HG03439 (cell line): Measurements from ENCODE around the gene RXRG.

ENCODE experiments used
- ATAC-seq: cut with Tn5 transposase; IDR thresholded peaks from one replicate; pipeline ENCODE4 v1.9.1; 2021; ENCODE audit warnings: mild to moderate bottlenecking, moderate library complexity; ENCODE audit not compliant: unreplicated experiment

The RXRG gene

DNA sequence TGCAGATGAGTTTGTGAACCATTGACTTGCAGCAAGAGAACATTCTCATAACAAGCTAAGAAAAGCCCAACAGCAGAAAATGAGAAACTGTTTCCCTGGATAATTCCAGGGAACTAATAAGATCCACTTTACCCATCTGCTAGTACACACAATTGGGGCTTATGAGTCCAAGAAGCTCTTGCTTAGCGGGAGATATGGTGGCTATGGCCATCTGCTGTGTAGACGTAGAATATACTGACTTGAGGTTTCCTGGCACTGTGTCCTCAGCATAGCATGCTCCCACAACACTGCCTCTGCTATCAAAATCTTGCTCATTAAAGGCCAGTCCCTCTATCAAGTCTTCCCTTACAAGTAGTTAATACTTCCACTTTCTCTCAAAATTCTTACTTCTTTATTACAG is 6.8 kb upstream of the RXRG start:
- ATAC-seq: no peak

DNA sequence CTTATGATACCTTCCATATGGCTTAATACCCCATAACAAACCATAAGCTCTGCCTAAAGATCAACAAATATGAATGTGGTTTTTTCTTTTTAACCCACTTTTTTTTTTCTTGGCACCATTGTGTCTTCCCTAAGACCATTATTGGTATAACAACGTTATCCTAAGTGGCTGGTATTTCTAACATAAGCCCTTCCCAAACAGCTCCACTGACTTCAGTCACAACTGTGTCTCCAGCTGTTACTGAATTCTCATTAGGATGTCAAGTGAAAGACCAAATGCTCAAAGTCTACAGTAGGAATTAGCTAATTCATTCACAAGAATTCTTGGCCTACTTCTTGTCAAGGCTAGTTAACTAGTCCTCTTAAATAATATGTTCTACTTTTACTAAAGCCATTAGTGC is 4.2 kb upstream of the RXRG start:
- no peak for ATAC-seq

DNA sequence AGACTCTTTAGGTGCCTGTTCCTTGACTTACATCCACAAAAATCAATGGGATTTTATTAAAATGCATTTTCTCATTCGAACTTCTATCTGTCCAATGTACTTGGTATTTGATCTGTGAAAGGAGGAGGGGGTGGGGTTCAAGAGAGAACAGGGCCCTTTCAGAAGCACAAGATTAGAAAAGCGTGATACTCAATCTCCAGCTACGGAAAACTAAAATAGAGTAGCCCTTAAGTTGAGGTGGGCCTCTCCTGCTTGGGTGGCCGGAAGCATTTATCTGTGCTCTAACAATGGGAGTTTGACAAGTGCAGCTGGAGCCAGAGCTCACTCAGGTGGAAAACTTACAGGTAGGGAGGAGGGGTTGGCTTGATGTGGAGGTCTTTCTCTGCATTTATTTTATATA is 462 bp upstream of the RXRG start:
- no peak for ATAC-seq

- no peak for ATAC-seq
Measured at GRCh38 chr1:165443539-165444311, 1.2 kb downstream of the RXRG start.

DNA sequence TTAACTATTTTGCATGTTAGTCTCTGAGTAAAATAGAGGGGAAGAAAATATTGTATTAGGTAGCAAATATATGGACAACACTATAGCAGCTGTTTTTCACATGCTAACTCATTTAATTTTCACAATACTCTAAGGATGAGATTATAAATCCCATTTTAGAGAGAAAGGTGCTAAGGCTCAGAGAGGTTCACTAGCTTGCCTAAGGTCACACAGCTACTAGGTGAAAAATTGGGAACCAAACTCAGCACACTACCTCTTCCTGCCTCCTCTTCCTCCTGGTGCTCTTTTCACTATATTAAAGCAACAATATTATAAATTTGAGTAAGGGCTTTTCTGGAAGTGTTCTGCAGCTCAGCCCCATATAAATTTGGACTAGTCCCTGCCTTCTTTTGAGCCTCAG is 2.3 kb downstream of the RXRG start:
- no peak for ATAC-seq

- ATAC-seq: no peak
Measured at GRCh38 chr1:165442053-165442452, 2.9 kb downstream of the RXRG start.

- no peak for ATAC-seq
Measured at GRCh38 chr1:165441166-165441880, 3.6 kb downstream of the RXRG start.

GRCh38 chr1:165439330-165439729 is 5.6 kb downstream of the RXRG start:
- ATAC-seq: no peak

DNA sequence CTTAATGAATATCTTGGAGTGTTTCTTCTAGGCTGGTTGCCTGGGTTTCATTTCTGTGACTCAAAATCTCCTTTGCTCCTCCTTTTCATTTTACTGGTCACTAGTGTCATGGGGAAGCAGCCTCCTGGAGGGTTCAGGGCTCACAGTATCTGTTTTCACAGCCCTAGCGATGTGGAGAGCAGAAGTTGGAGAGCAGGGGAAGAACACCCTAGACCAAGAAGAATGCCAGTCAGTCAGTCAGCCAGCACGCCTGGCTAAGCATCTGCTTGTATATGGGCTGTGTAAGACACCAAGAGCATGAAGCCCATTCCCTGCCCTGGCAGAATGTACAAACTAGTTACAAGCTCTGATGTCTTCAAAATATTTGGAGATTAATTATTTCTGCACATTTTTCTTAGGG is 7.9 kb downstream of the RXRG start:
- ATAC-seq: no peak

DNA sequence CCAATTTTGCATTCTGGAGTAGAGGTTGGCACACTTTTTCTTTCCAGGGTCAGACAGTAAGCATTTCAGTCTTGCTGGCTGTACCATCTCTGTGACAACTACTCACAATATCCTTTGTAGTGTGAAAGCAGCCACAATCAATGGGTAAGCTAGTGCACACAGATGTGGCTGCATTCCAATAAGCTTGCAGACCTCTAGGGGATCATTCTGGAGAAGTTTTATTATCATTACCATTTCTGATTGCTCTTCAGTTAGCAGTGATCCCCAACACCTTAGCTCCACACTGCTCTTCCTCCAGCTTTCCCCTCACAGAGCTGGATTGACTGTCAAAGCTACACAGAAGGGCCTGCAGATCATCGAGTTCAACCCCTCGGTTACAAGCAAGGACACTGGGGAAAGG is 9.1 kb downstream of the RXRG start:
- no peak for ATAC-seq

- no peak for ATAC-seq
Measured at GRCh38 chr1:165434281-165434680, 10.6 kb downstream of the RXRG start.

DNA sequence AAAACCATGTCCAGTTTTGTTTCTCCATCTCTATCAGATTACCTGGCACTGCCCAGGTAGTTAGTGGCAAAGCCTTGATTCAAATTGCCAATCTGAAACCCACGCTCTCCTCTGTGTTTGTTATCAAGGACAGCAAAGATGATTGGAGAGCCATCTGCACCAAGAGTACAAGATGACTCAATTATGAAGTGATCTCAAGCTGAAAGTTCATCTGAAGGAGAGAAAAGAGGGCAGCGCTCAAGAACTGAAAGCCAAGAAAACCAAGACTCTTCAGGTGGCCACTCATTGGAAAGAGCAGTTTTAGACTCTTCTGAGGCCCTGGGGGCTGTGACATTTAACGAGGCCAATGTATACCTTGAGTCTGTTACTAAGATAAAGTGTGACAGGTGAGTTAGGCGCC is 13.8 kb downstream of the RXRG start:
- peak; percentile 72 for ATAC-seq

DNA sequence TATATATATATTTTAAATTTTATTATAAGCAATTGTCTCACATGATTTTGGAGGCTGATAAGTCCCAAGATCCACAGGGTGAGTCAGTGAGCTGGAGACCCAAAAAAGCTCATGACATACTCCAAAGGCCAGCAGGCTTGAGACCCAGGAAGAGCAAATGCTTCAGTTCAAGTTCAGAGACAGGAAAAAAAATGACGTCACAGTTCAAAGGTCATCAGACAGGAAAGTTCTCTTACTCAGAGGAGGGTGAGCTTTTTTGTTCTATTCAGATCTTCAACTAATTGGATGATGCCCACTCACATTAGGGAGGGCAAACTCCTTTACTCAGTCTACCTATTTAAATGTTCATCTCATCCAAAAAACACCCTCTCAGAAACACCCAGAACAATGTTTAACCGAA is 18.2 kb downstream of the RXRG start:
- ATAC-seq: no peak

GRCh38 chr1:165425621-165426020 is 19.3 kb downstream of the RXRG start:
- no peak for ATAC-seq

DNA sequence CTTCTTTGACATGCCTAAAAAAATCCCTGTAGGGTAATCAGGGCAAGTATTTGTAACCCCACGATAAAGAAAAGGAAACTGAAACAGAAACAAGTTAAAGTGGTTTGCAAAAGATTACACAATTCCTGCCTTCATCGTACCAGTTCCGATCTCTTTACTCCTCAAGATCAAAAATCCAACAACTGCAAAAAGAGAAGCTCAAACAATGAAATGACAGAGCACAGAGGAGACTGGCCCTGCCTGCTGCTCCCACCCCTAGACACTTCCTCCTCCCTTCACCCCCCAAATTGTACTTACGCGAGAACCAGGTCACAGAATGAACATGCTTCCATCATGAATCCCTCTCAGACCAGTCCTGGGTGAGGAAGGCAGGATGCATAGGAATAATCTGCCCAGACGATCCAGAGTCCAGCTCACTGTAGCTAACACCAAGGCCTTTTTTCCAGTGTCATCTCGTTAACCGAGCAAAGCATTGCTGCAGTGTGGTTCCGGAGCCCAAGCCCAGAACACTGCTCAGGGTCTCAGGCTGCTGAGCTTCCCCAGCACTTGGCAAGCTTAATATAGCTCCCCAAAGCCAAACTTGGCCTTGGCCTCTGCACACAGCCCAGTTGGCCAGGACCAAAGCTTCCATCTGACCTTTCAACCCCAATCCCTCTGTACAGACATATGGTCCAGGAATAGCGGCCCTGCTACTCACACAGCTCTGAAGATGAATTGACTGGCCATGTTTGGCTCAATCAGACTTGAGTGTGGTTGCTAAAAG is 20.3 kb downstream of the RXRG start:
- no peak for ATAC-seq

- ATAC-seq: no peak
Measured at GRCh38 chr1:165423136-165423535, 21.8 kb downstream of the RXRG start.

DNA sequence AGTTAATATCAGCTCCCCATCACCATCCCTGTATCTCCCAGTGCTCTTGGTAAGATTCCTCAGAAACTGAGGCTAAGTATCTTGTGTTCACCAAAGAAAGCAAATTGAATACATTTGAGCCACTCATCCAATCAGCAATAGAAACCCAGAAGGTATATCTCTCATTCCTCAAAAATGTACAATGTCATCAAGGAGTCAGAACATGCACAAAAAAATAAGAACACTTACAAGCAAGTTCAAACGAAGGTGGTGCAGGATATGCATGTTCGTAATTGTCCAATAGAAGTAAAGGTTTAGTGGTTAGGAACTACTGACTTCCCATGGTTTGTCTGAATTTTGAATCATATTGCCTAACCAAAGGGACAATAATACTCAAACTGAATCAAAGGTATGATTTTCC is 24.3 kb downstream of the RXRG start:
- ATAC-seq: no peak

DNA sequence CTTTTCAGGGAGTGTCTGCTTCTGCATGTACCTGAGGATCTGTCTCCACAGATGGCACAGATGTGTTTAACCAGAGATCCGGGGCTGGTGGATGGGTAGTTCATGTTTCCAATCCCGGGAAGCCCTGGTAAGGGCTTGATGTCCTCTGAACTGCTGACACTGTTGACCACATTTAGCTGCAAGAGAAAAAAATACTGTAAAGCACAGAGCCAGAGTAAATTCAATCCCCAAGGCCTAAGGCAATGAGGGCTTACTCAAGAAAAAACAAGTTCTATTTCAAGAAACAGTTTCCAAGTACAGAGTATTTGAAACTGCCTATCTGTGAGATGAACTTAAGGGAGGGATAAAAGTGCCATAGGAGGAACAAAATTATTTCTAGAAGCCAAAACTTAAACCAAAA is 25.1 kb downstream of the RXRG start:
- ATAC-seq: no peak

DNA sequence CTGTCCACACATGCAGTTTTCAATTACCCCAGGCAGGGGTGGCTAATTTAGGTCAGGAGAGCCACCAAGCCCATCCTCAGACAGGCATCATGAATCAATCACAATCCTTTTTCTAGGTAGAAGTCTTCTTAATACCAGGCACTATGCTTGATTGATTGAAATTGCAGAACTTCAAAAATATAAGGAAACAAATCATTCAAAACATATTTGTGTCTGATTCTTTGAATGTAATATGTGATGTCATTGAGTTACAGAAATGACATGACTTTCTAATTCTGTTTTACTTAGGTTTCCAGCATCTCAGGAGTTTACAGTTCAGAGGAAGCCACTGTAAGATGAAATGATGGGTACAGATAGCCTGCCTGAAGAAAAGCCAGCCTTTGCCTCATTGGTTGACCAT is 26.7 kb downstream of the RXRG start:
- no peak for ATAC-seq

- ATAC-seq: no peak
Measured at GRCh38 chr1:165416876-165417275, 28.1 kb downstream of the RXRG start.

- no peak for ATAC-seq
Measured at GRCh38 chr1:165415068-165415467, 29.9 kb downstream of the RXRG start.

DNA sequence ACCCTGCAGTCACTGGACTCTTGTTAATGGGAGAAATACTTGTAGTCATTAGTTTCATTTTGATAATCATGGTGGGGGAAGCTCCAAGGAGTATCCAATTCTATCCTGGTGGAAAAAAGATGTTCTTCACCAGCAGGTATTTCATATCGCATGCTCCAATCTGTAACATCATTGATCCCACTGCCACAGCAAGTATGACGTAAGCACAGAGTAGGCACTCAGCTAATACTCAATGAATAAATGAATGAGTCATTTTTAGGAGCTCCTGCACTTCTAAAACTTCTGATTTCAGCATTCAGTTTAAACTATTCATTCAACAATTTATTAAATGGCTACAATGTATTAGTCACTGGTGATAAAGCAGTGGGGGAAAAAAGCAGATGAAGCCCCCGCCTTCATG is 30.3 kb downstream of the RXRG start:
- ATAC-seq: no peak
